Hepatocyte (in vitro differentiated cells): Measurements from ENCODE around the gene DOCK3.
"Not testable (repeated sequence)": the region's sequence is repeated elsewhere in the genome, so short reads cannot be mapped to it uniquely, and the experiment has no call there.

Experiments used
- EZH2 ChIP-seq: fragments of 200-600 bp; sonication (generic); IDR thresholded peaks from 2 replicates; pipeline ENCODE4 v1.6.1; 2016; ENCODE audit warnings: antibody characterized with exemption, mild to moderate bottlenecking, borderline replicate concordance
- EZH2phosphoT487 ChIP-seq: fragments of 200-600 bp; sonication (generic); IDR thresholded peaks from one replicate; pipeline ENCODE4 v1.6.1; 2018; ENCODE audit warnings: antibody characterized with exemption, mild to moderate bottlenecking, low read depth, moderate library complexity; ENCODE audit not compliant: unreplicated experiment, severe bottlenecking
- TF ChIP-seq, protein P1 (sequence below): fragments of 200-600 bp; sonication (generic); IDR thresholded peaks from 2 replicates; pipeline ENCODE4 v1.5.1; 2016; ENCODE audit warnings: antibody characterized with exemption, mild to moderate bottlenecking; ENCODE audit not compliant: poor library complexity

DNA sequence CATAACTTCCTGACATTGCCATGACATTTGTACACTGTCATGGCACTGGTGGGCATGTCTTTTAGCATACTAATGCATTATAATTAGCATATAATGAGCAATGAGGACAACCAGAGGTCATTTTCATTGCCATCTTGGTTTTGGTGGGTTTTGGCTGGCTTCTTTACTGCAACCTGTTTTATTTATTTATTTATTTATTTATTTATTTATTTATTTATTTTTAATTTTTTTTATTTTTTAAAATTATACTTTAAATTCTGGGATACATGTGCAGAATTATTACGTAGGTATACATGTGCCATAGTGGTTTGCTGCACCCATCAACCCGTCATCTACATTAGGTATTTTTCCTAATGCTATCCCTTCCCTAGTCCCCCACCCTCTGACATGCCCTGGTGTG lies 156.3 kb downstream of the DOCK3 start:
- TF ChIP-seq, protein P1, sequence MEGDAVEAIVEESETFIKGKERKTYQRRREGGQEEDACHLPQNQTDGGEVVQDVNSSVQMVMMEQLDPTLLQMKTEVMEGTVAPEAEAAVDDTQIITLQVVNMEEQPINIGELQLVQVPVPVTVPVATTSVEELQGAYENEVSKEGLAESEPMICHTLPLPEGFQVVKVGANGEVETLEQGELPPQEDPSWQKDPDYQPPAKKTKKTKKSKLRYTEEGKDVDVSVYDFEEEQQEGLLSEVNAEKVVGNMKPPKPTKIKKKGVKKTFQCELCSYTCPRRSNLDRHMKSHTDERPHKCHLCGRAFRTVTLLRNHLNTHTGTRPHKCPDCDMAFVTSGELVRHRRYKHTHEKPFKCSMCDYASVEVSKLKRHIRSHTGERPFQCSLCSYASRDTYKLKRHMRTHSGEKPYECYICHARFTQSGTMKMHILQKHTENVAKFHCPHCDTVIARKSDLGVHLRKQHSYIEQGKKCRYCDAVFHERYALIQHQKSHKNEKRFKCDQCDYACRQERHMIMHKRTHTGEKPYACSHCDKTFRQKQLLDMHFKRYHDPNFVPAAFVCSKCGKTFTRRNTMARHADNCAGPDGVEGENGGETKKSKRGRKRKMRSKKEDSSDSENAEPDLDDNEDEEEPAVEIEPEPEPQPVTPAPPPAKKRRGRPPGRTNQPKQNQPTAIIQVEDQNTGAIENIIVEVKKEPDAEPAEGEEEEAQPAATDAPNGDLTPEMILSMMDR, result not testable (repeated sequence)
- TF ChIP-seq EZH2, EZH2phosphoT487: not testable (repeated sequence)
